GM12878 (cell line): Measurements from ENCODE around the gene IGSF6. TPM values are rescaled to one million over a fixed set of nuclear protein-coding genes. Genes with fewer than 3 reads are reported as not detected.

Experiments used
- ATAC-seq: fragments of 200-7000 bp; cut with Tn5 transposase; 3 replicates; pipeline ENCODE4 v1.9.1; 2020; ENCODE audit warnings: mild to moderate bottlenecking, moderate library complexity
- BruUV-seq: library from RNA; stranded (reverse); fragments of 400-500 nt; replicated peaks from 2 replicates; lab custom pipeline; 2021; lab: Mats Ljungman, UMichigan
- CTCF ChIA-PET: fragments of 300-600 bp; sonication (Branson Sonifier 250); formaldehyde crosslinking; extraction: SDS; loops from one replicate; lab custom pipeline; 2021; ENCODE audit warnings: inconsistent platforms; lab: Yijun Ruan, JAX
- POLR2A ChIA-PET: fragments of 350-600 bp; formaldehyde crosslinking; extraction: SDS; loops from one replicate; lab custom pipeline; 2021; ENCODE audit warnings: inconsistent platforms; lab: Charles Lee
- RAD21 ChIA-PET: fragments of 300-600 bp; sonication (Branson Sonifier 250); formaldehyde crosslinking; loops from one replicate; lab custom pipeline; 2023; ENCODE audit warnings: antibody characterized with exemption; ENCODE audit not compliant: unreplicated experiment; lab: Charles Lee
- SMC1A ChIA-PET: fragments of 300-600 bp; sonication (Branson Sonifier 250); formaldehyde crosslinking; loops from one replicate; lab custom pipeline; 2023; ENCODE audit not compliant: unreplicated experiment, uncharacterized antibody; lab: Charles Lee
- DNase-seq: peaks from one replicate; pipeline ENCODE4 v3.0.0-alpha.2; 2011; ENCODE audit warnings: low read depth, low spot score
- FAIRE-seq: peaks from 3 replicates; lab custom pipeline; 2011; peaks lifted over from hg19 to GRCh38; lab: Jason Lieb, UNC
- H2AFZ ChIP-seq: 2 replicates; pipeline ENCODE4 v1.6.0; 2011; ENCODE audit warnings: low read depth, low read length, control low read depth; ENCODE audit not compliant: control insufficient read depth
- H3K27ac ChIP-seq: 2 replicates; pipeline ENCODE4 v1.5.1; 2011; ENCODE audit warnings: control low read depth; ENCODE audit not compliant: control insufficient read depth, insufficient read depth
- H3K27me3 ChIP-seq, 2 experiments: replicated peaks in 1 of 2; 2 replicates each; pipeline versions ENCODE4 v1.6.0 to v1.6.1; 2011; ENCODE audit warnings: low read length in 1 of 2; ENCODE audit not compliant: control insufficient read depth in 2 of 2, insufficient read depth in 2 of 2
- H3K36me3 ChIP-seq, 2 experiments: 2 replicates each; pipeline ENCODE4 v1.5.1; 2011; ENCODE audit warnings: low read length in 1 of 2; ENCODE audit not compliant: control insufficient read depth in 2 of 2, insufficient read depth in 2 of 2
- H3K4me1 ChIP-seq: 2 replicates; pipeline ENCODE4 v1.6.1; 2011; ENCODE audit warnings: mild to moderate bottlenecking, low read length, moderate library complexity, mixed read lengths; ENCODE audit not compliant: control insufficient read depth, insufficient read depth
- H3K4me2 ChIP-seq: 2 replicates; pipeline ENCODE4 v1.6.0; 2011; ENCODE audit warnings: control low read depth; ENCODE audit not compliant: control insufficient read depth, insufficient read depth
- H3K4me3 ChIP-seq: fragments of 200-600 bp; sonication (generic); 2 replicates; pipeline ENCODE4 v1.5.1; 2016
- H3K79me2 ChIP-seq: 2 replicates; pipeline ENCODE4 v1.6.0; 2011; ENCODE audit warnings: low read length; ENCODE audit not compliant: control insufficient read depth, insufficient read depth
- H3K9ac ChIP-seq: 2 replicates; pipeline ENCODE4 v1.8.0; 2011; ENCODE audit warnings: low read length, control low read depth, mixed read lengths; ENCODE audit not compliant: control insufficient read depth, insufficient read depth
- H3K9me3 ChIP-seq: replicated peaks from 3 replicates; pipeline ENCODE4 v1.5.1; 2011; ENCODE audit warnings: mild to moderate bottlenecking, low read length; ENCODE audit not compliant: control insufficient read depth, insufficient read depth
- H4K20me1 ChIP-seq: 2 replicates; pipeline ENCODE4 v1.6.0; 2011; ENCODE audit not compliant: control insufficient read depth, insufficient read depth
- EP300 ChIP-seq, 2 experiments: fragments of 150-350 bp in 1 of 2; IDR thresholded peaks; 2 replicates each; pipeline ENCODE4 v1.6.1; 2011 to 2012; ENCODE audit warnings: low read depth in 2 of 2, low read length in 2 of 2, borderline replicate concordance in 1 of 2, improper control_type of control experiment in 1 of 2, inconsistent platforms in 1 of 2; ENCODE audit not compliant: control insufficient read depth in 1 of 2
- FOXM1 ChIP-seq: IDR thresholded peaks from 2 replicates; pipeline ENCODE4 v1.6.1; 2012; ENCODE audit warnings: low read depth, mild to moderate bottlenecking, inconsistent platforms, low read length, moderate library complexity
- HDAC6 ChIP-seq: fragments of 200-600 bp; sonication (generic); IDR thresholded peaks from one replicate; pipeline ENCODE4 v1.8.0; 2017; ENCODE audit warnings: antibody characterized with exemption; ENCODE audit not compliant: unreplicated experiment
- HDGF ChIP-seq: fragments of 450-650 bp; IDR thresholded peaks from 2 replicates; pipeline ENCODE4 v1.6.1; 2016; ENCODE audit warnings: antibody characterized with exemption
- PAX5 ChIP-seq: IDR thresholded peaks from 2 replicates; pipeline ENCODE4 v1.6.1; 2011; ENCODE audit warnings: low read depth, low read length, borderline replicate concordance
- PML ChIP-seq: IDR thresholded peaks from 2 replicates; pipeline ENCODE4 v1.6.1; 2012; ENCODE audit warnings: low read length, inconsistent platforms
- POLR2A ChIP-seq: IDR thresholded peaks from 2 replicates; pipeline ENCODE4 v1.6.1; 2011; ENCODE audit warnings: low read depth, mild to moderate bottlenecking, low read length
- RAD21 ChIP-seq: IDR thresholded peaks from 2 replicates; pipeline ENCODE4 v1.6.1; 2011; ENCODE audit warnings: mild to moderate bottlenecking, low read depth, low read length, moderate library complexity; ENCODE audit not compliant: insufficient read depth
- SRF ChIP-seq, 2 experiments: IDR thresholded peaks; 2 replicates each; pipeline ENCODE4 v1.6.1; 2011; ENCODE audit warnings: low read depth in 2 of 2, low read length in 2 of 2, mild to moderate bottlenecking in 1 of 2, moderate library complexity in 1 of 2
- SUPT20H ChIP-seq: IDR thresholded peaks from 2 replicates; pipeline ENCODE4 v1.6.1; 2011; ENCODE audit warnings: low read depth, mild to moderate bottlenecking, low read length, moderate library complexity, borderline replicate concordance; ENCODE audit not compliant: control insufficient read depth
- WRNIP1 ChIP-seq: IDR thresholded peaks from 2 replicates; pipeline ENCODE4 v1.6.1; 2011; ENCODE audit warnings: low read depth, low read length, improper control_type of control experiment, borderline replicate concordance
- ZNF687 ChIP-seq: fragments of 450-650 bp; IDR thresholded peaks from 2 replicates; pipeline ENCODE4 v1.6.1; 2017; ENCODE audit warnings: mild to moderate bottlenecking, moderate library complexity
- WGBS: methylation state at CpG from one replicate; pipeline ENCODE4 v1.1.6; 2016; ENCODE audit warnings: low lambda C conversion rate; ENCODE audit not compliant: insufficient replicate concordance, insufficient coverage; ENCODE audit errors: missing lambda C conversion rate; 5-methylcytosine and 5-hydroxymethylcytosine counted together
- in situ Hi-C: fragments of 300-500 bp; cut with MboI; formaldehyde crosslinking; loops from 9 replicates; pipeline ENCODE4 v1.14.3; 2018; ENCODE audit warnings: mixed read lengths
- intact Hi-C: fragments of 100-400 bp; cut with micrococcal nuclease; formaldehyde crosslinking; loops from one replicate; pipeline ENCODE4 v1.14.2; 2022; ENCODE audit not compliant: unreplicated experiment
- polyA plus RNA-seq, 11 experiments: library from polyadenylated mRNA; depleted of rRNA in 4 of 11; unstranded in 6 of 11; stranded (reverse) in 5 of 11; fragments of >200 nt; fragmentation: Nextera tagmentation in 4 of 11; fragmentation: Illumina TruSeq in 1 of 11; extraction: Ambion mirVana in 4 of 11; extraction: Trizol in 1 of 11; gene quantifications; 1 replicate in 1 of 11; 2 replicates in 10 of 11; pipeline versions ENCODE4 v1.2.1 to v1.2.3, GENCODE V29; 2011 to 2016; ENCODE audit warnings: inconsistent platforms in 2 of 11, missing spikeins in 2 of 11, low read depth in 1 of 11
- total RNA-seq, 4 experiments: library from RNA; depleted of rRNA in 3 of 4; stranded (reverse); fragments of >200 nt in 3 of 4; fragmentation: Illumina TruSeq in 1 of 4; extraction: Trizol in 1 of 4; gene quantifications; 2 replicates each; pipeline versions ENCODE4 v1.2.1 to v1.2.3, GENCODE V29; 2013 to 2021
- TF ChIP-seq, protein P1 (sequence below): fragments of 450-650 bp; IDR thresholded peaks from 2 replicates; pipeline ENCODE4 v1.6.1; 2016; ENCODE audit warnings: mild to moderate bottlenecking

The IGSF6 gene
- total and polyA plus RNA-seq, 10 of the 15 experiments (the other 5 are each of a cell fraction or from before 2014, with no cell fraction given) = 0.32 to 1.2 (median 0.72) TPM

GRCh38 chr16:21684199-21684598 is 31.8 kb upstream of the IGSF6 start (continued):
- no peak for TF ChIP-seq ZNF687
- TF ChIP-seq FOXM1 = no peak
- no peak for TF ChIP-seq PAX5
- TF ChIP-seq, protein P1, sequence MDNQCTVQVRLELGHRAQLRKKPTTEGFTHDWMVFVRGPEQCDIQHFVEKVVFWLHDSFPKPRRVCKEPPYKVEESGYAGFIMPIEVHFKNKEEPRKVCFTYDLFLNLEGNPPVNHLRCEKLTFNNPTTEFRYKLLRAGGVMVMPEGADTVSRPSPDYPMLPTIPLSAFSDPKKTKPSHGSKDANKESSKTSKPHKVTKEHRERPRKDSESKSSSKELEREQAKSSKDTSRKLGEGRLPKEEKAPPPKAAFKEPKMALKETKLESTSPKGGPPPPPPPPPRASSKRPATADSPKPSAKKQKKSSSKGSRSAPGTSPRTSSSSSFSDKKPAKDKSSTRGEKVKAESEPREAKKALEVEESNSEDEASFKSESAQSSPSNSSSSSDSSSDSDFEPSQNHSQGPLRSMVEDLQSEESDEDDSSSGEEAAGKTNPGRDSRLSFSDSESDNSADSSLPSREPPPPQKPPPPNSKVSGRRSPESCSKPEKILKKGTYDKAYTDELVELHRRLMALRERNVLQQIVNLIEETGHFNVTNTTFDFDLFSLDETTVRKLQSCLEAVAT = no peak
- TF ChIP-seq RAD21 = no peak
- no peak for TF ChIP-seq HDGF
- TF ChIP-seq SUPT20H = no peak

DNA sequence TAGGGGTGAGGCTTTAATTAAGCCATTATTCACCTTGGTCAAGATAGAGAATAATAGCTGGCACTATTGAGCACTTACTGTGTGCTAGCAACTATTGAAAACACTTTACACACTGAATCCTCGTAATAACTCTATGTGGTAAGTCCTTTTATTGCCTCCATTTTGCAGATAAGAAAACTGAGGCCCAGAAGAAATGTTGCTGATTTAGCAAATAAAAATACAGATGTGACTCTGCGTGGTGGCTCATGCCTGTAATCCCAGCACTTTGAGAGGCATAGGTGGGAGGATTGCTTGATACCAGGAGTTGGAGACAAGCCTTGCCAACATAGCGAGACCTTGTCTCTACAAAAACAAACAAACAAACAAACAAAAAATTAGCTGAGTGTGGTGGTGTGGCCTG is 30.8 kb upstream of the IGSF6 start:
- TF ChIP-seq POLR2A (no peak), SRF (IDR thresholded peaks at IDR 0.05; ENCODE audit: low read depth in 2 of 2, low read length in 2 of 2) (no peak), WRNIP1 (no peak), HDAC6 (no peak), PML (no peak), EP300 (IDR thresholded peaks at IDR 0.05; ENCODE audit: borderline replicate concordance in 1 of 2, control insufficient read depth in 1 of 2, low read depth in 2 of 2, low read length in 2 of 2) (no peak)
- 34% methylated on average over 3 of the region's 3 CpGs for WGBS
- Histone ChIP-seq H3K4me3 (no peak overlapping the region), H3K9ac (no peak overlapping the region), H2AFZ (no peak overlapping the region), H3K27me3 (no peaks in the 10 kb centered on the region), H3K4me1 (no peaks in the 10 kb centered on the region), H3K4me2 (no peak overlapping the region), H3K79me2 (no peaks in the 10 kb centered on the region), H4K20me1 (no peaks in the 10 kb centered on the region), H3K9me3 (no peaks in the 10 kb centered on the region), H3K36me3 (no peaks in the 10 kb centered on the region), H3K27ac (no peak overlapping the region)
- ChIA-PET CTCF (interaction anchor here (0.7 to 3.7 kb wide), 10 partner anchors 10 to 120 kb away, joined by 3 to 19 read pairs (median 5); no protein-coding TSS in a partner anchor), RAD21 (interaction anchor here (2.2 kb wide), 1 partner anchor 26 kb away, joined by 7 read pairs; no protein-coding TSS in a partner anchor), SMC1A (interaction anchor here (1.2 to 3.4 kb wide), 3 partner anchors 15 to 26 kb away, joined by 3 to 14 read pairs (median 4); no protein-coding TSS in a partner anchor), POLR2A (no interaction called here)
- FAIRE-seq = no peak
- intact Hi-C loops (no loop called here), in situ Hi-C loops (no loop called here)
- DNase-seq = no peak
- no peak for ATAC-seq
- no TSS peak for BruUV-seq
